Panc1 (cell line): Measurements from ENCODE around the gene CFAP299.

Experiments used
- TF ChIP-seq, protein P1 (sequence below): fragments of 450-650 bp; IDR thresholded peaks from 2 replicates; pipeline ENCODE4 v1.5.1; 2017; ENCODE audit warnings: mild to moderate bottlenecking
- TF ChIP-seq, protein P2 (sequence below), 2 experiments: IDR thresholded peaks; 2 replicates each; pipeline ENCODE4 v1.6.1; 2011 to 2012; ENCODE audit warnings: low read depth in 2 of 2, control low read depth in 1 of 2, low read length in 1 of 2, mild to moderate bottlenecking in 1 of 2, moderate library complexity in 1 of 2; ENCODE audit not compliant: insufficient read depth in 1 of 2

DNA sequence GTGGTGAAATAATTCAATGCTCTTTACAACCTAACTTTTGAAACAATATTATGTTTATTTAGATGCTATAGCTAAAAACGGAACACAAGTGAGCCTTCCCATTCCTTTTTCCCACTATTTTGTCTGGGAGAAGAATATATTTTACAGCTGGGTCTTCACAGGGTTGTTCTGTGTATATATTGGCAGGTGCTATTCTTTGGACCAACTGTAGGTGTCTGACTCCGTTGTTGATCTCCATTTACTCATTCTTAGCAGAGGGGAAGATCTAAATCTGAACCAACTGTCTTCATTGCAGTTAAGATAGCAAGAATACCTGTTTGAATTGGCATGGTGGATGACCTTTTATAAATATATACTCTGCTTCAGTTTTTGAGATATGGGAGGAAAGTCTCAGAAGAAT lies 257.4 kb downstream of the CFAP299 start:
- TF ChIP-seq, protein P1, sequence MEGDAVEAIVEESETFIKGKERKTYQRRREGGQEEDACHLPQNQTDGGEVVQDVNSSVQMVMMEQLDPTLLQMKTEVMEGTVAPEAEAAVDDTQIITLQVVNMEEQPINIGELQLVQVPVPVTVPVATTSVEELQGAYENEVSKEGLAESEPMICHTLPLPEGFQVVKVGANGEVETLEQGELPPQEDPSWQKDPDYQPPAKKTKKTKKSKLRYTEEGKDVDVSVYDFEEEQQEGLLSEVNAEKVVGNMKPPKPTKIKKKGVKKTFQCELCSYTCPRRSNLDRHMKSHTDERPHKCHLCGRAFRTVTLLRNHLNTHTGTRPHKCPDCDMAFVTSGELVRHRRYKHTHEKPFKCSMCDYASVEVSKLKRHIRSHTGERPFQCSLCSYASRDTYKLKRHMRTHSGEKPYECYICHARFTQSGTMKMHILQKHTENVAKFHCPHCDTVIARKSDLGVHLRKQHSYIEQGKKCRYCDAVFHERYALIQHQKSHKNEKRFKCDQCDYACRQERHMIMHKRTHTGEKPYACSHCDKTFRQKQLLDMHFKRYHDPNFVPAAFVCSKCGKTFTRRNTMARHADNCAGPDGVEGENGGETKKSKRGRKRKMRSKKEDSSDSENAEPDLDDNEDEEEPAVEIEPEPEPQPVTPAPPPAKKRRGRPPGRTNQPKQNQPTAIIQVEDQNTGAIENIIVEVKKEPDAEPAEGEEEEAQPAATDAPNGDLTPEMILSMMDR = peak; percentile 5; the same call in 1 of the 2 replicates
- TF ChIP-seq, protein P2, sequence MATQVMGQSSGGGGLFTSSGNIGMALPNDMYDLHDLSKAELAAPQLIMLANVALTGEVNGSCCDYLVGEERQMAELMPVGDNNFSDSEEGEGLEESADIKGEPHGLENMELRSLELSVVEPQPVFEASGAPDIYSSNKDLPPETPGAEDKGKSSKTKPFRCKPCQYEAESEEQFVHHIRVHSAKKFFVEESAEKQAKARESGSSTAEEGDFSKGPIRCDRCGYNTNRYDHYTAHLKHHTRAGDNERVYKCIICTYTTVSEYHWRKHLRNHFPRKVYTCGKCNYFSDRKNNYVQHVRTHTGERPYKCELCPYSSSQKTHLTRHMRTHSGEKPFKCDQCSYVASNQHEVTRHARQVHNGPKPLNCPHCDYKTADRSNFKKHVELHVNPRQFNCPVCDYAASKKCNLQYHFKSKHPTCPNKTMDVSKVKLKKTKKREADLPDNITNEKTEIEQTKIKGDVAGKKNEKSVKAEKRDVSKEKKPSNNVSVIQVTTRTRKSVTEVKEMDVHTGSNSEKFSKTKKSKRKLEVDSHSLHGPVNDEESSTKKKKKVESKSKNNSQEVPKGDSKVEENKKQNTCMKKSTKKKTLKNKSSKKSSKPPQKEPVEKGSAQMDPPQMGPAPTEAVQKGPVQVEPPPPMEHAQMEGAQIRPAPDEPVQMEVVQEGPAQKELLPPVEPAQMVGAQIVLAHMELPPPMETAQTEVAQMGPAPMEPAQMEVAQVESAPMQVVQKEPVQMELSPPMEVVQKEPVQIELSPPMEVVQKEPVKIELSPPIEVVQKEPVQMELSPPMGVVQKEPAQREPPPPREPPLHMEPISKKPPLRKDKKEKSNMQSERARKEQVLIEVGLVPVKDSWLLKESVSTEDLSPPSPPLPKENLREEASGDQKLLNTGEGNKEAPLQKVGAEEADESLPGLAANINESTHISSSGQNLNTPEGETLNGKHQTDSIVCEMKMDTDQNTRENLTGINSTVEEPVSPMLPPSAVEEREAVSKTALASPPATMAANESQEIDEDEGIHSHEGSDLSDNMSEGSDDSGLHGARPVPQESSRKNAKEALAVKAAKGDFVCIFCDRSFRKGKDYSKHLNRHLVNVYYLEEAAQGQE (IDR thresholded peaks at IDR 0.05; ENCODE audit: insufficient read depth in 1 of 2, low read depth in 2 of 2, low read length in 1 of 2) = no peak
